ENCODE measurements around the gene G3BP1. TPM values are rescaled to one million over a fixed set of nuclear protein-coding genes. Genes with fewer than 3 reads are reported as not detected.

The G3BP1 gene
- total and polyA plus RNA-seq, 2 of the 13 experiments (the other 11 are each of a cell fraction or from before 2014, with no cell fraction given), result 36.7 to 320 TPM

GRCh38 chr5:151819830-151820229 lies 48.1 kb downstream of the G3BP1 start (continued):
- TF ChIP-seq IKZF5 (CRISPR knock-in tag; IDR thresholded peaks at IDR 0.05) (peak; percentile 45), TOE1 (CRISPR knock-in tag; IDR thresholded peaks at IDR 0.05) (no peak), ZNF614 (CRISPR knock-in tag; IDR thresholded peaks at IDR 0.05; ENCODE audit: borderline replicate concordance) (0 out of 2 replicates have a peak, but pooled peaks have one; percentile 40), FIP1L1 (IDR thresholded peaks at IDR 0.05; ENCODE audit: borderline replicate concordance, insufficient read depth, low read depth, low read length) (no peak), HOXA9 (CRISPR knock-in tag; IDR thresholded peaks at IDR 0.05; ENCODE audit: borderline replicate concordance) (no peak)
- TF ChIP-seq, protein P1, sequence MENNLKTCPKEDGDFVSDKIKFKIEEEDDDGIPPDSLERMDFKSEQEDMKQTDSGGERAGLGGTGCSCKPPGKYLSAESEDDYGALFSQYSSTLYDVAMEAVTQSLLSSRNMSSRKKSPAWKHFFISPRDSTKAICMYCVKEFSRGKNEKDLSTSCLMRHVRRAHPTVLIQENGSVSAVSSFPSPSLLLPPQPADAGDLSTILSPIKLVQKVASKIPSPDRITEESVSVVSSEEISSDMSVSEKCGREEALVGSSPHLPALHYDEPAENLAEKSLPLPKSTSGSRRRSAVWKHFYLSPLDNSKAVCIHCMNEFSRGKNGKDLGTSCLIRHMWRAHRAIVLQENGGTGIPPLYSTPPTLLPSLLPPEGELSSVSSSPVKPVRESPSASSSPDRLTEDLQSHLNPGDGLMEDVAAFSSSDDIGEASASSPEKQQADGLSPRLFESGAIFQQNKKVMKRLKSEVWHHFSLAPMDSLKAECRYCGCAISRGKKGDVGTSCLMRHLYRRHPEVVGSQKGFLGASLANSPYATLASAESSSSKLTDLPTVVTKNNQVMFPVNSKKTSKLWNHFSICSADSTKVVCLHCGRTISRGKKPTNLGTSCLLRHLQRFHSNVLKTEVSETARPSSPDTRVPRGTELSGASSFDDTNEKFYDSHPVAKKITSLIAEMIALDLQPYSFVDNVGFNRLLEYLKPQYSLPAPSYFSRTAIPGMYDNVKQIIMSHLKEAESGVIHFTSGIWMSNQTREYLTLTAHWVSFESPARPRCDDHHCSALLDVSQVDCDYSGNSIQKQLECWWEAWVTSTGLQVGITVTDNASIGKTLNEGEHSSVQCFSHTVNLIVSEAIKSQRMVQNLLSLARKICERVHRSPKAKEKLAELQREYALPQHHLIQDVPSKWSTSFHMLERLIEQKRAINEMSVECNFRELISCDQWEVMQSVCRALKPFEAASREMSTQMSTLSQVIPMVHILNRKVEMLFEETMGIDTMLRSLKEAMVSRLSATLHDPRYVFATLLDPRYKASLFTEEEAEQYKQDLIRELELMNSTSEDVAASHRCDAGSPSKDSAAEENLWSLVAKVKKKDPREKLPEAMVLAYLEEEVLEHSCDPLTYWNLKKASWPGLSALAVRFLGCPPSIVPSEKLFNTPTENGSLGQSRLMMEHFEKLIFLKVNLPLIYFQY (CRISPR knock-in tag; IDR thresholded peaks at IDR 0.05; ENCODE audit: borderline replicate concordance), result peak; percentile 29; the same call in 1 of the 2 replicates

GRCh38 chr5:151820271-151820670 lies 48.5 kb downstream of the G3BP1 start:
- BruUV-seq (replicated peaks), result TSS peak; percentile 66
- intact Hi-C loops (cut with micrococcal nuclease; ENCODE audit: unreplicated experiment), result loop anchor here (2.0 kb wide), 1 partner anchor 47 kb away; no protein-coding TSS in a partner anchor
- TF ChIP-seq ARID3A (IDR thresholded peaks at IDR 0.05; ENCODE audit: low read depth, low read length), result 0 out of 2 replicates have a peak, but pooled peaks have one; percentile 2
- TF ChIP-seq MBD4 (IDR thresholded peaks at IDR 0.05; ENCODE audit: borderline replicate concordance, low read length), result 0 out of 2 replicates have a peak, but pooled peaks have one; percentile 3
- TF ChIP-seq THAP7 (CRISPR knock-in tag; IDR thresholded peaks at IDR 0.05), result no peak
- TF ChIP-seq ZBTB38 (CRISPR knock-in tag; IDR thresholded peaks at IDR 0.05), result no peak
- Histone ChIP-seq H3K4me2 (ENCODE audit: low read depth, low read length) (peak overlapping the region; percentile 70), H3K4me1 (ENCODE audit: insufficient read depth, low read length) (peaks cover 57% of the 10 kb centered on the region), H3K36me3 (replicated peaks in 1 of 2; ENCODE audit: control insufficient read depth in 1 of 2, insufficient read depth in 2 of 2, low read length in 2 of 2) (peaks cover 0 to 2% of the 10 kb centered on the region in 2 experiments; a peak in 3 of 5 replicates), H3K9me3 (ENCODE audit: low read length) (no peaks in the 10 kb centered on the region), H3K27me3 (ENCODE audit: control insufficient read depth in 1 of 2, insufficient read depth in 2 of 2, low read length in 2 of 2) (no peaks in the 10 kb centered on the region), H3K9ac (ENCODE audit: insufficient read depth, low read depth, low read length) (peak overlapping the region; percentile 59), H3K4me3 (replicated peaks in 1 of 3; ENCODE audit: insufficient read depth in 1 of 3, low read depth in 2 of 3, low read length in 3 of 3) (peak overlapping the region in 2 of 3 experiments; percentile 1 to 49; a peak in 2 of 6 replicates), H4K20me1 (ENCODE audit: insufficient read depth, low read length) (no peaks in the 10 kb centered on the region), H3K79me2 (ENCODE audit: insufficient read depth, low read length) (peaks cover 2% of the 10 kb centered on the region), H3K27ac (ENCODE audit: extremely low read length, insufficient read depth, low read length) (peak overlapping the region; percentile 93), H2AFZ (ENCODE audit: low read length) (no peak overlapping the region)
- in situ Hi-C loops (cut with HindIII; ENCODE audit: extremely low pct_ligation_motif_present, low pct_unique_long_range_greater_than_20kb), result no loop called here
- no peak for DNase-seq (ENCODE audit: low spot score)
- peak; percentile 3; the same call in 2 of the 3 replicates for ATAC-seq
- no peak for FAIRE-seq
- WGBS (ENCODE audit: low lambda C conversion rate), result 72% methylated on average over 3 of the region's 3 CpGs
- ChIA-PET POLR2A (interaction anchor here (1.4 to 4.7 kb wide), 2 partner anchors 38 to 47 kb away, joined by 3 to 73 read pairs; partner anchors contain the start of gene G3BP1), CTCF (ENCODE audit: low intra/inter-chr PET ratio, low total read pairs) (no interaction called here)

All from HepG2 (cell line).